Stimulated activated CD4-positive, alpha-beta T cell treated with anti-CD3 and anti-CD28 coated beads, Interleukin-1b, Interleukin-23, amount 100 ng/mL, for 1 hour (primary cell): ENCODE results near the gene MBD6.
A peak's percentile ranks its signal among the peaks of the same experiment; 100 is the strongest.
"Not testable (repeated sequence)": the region's sequence is repeated elsewhere in the genome, so short reads cannot be mapped to it uniquely, and the experiment has no call there.

ENCODE experiments used
- DNase-seq, 2 donors: peaks; one replicate each; pipeline ENCODE4 v3.0.0-alpha.2; 2020; ENCODE audit warnings: low read depth in 2 of 2

The MBD6 gene

GRCh38 chr12:57515934-57516541, 6.6 kb upstream of the MBD6 start:
- DNase-seq, result no peak

- no peak for DNase-seq
Observed at GRCh38 chr12:57516617-57517153, 5.9 kb upstream of the MBD6 start.

- DNase-seq, result no peak
Observed at GRCh38 chr12:57517187-57517586, 5.4 kb upstream of the MBD6 start.

- not testable (repeated sequence) for DNase-seq
Observed at GRCh38 chr12:57517718-57518117, 4.9 kb upstream of the MBD6 start.

- no peak for DNase-seq
Observed at GRCh38 chr12:57518176-57518919, 4.3 kb upstream of the MBD6 start.

- DNase-seq, result no peak
Observed at GRCh38 chr12:57518920-57519795, 3.5 kb upstream of the MBD6 start.

- no peak for DNase-seq
Observed at GRCh38 chr12:57519796-57520052, 2.9 kb upstream of the MBD6 start.

GRCh38 chr12:57520053-57520818, 2.4 kb upstream of the MBD6 start, which contains the start of gene DDIT3:
TSS of gene DDIT3 (minus strand) at chr12:57520514. CDS start at chr12:57517406, 3,108 bp downstream.
- peak; percentile 98 to 100 for DNase-seq

- DNase-seq, result no peak
Observed at GRCh38 chr12:57521525-57522010, 1.1 kb upstream of the MBD6 start.

GRCh38 chr12:57522887-57523705, 472 bp downstream of the MBD6 start:
- no peak for DNase-seq

- no peak for DNase-seq
Observed at GRCh38 chr12:57523706-57524614, 1.3 kb downstream of the MBD6 start.

GRCh38 chr12:57524814-57525614, 2.4 kb downstream of the MBD6 start:
- DNase-seq, result no peak

- DNase-seq, result no peak
Observed at GRCh38 chr12:57525615-57526383, 3.2 kb downstream of the MBD6 start.

GRCh38 chr12:57526477-57527126, 4.0 kb downstream of the MBD6 start:
- no peak for DNase-seq

GRCh38 chr12:57527184-57527583, 4.6 kb downstream of the MBD6 start:
- no peak for DNase-seq

GRCh38 chr12:57528176-57528575, 5.6 kb downstream of the MBD6 start:
- no peak for DNase-seq

GRCh38 chr12:57528831-57529555, 6.4 kb downstream of the MBD6 start:
- no peak for DNase-seq
